Measurements from ENCODE around the gene ZNRF3.
"Not testable (repeated sequence)": the region's sequence is repeated elsewhere in the genome, so short reads cannot be mapped to it uniquely, and the experiment has no call there.

Gene ZNRF3

GRCh38 chr22:28948424-28948823 is 65.1 kb downstream of the ZNRF3 start:
- no peak for DNase-seq (ENCODE audit: low spot score)
- no peak for TF ChIP-seq CTCF (IDR thresholded peaks at IDR 0.05)
- Histone ChIP-seq H3K4me3 (no peak overlapping the region), H3K27ac (no peak overlapping the region)

- H3K27ac ChIP-seq; DNase-seq (ENCODE audit: low spot score); H3K4me3 ChIP-seq: not testable (repeated sequence)
These were observed 65.6 kb downstream of the ZNRF3 start for GRCh38 chr22:28948860-28949551.

GRCh38 chr22:28949788-28950187 is 66.4 kb downstream of the ZNRF3 start:
- Histone ChIP-seq H3K27ac (no peak overlapping the region), H3K4me3 (no peak overlapping the region)
- no peak for TF ChIP-seq CTCF (IDR thresholded peaks at IDR 0.05)
- DNase-seq (ENCODE audit: low spot score): no peak

GRCh38 chr22:28950617-28951411 is 67.4 kb downstream of the ZNRF3 start:
- no peak for TF ChIP-seq CTCF (IDR thresholded peaks at IDR 0.05)
- DNase-seq (ENCODE audit: low spot score): no peak
- Histone ChIP-seq H3K4me3 (no peak overlapping the region), H3K27ac (no peak overlapping the region)

GRCh38 chr22:28951530-28951929 is 68.2 kb downstream of the ZNRF3 start:
- no peak for TF ChIP-seq CTCF (IDR thresholded peaks at IDR 0.05)
- Histone ChIP-seq H3K4me3 (no peak overlapping the region), H3K27ac (peak overlapping the region in 1 of 2 donors; percentile 57)
- no peak for DNase-seq (ENCODE audit: low spot score)

- DNase-seq (ENCODE audit: low spot score): no peak
- H3K27ac ChIP-seq: peak overlapping the region in 1 of 2 donors; percentile 57
These were observed 68.7 kb downstream of the ZNRF3 start for GRCh38 chr22:28951969-28952521.

More at GRCh38 chr22:28951969-28952521, 68.7 kb downstream of the ZNRF3 start:
- H3K4me3 ChIP-seq: no peak overlapping the region
- TF ChIP-seq CTCF (IDR thresholded peaks at IDR 0.05): no peak
